HepG2 (cell line): ENCODE measurements around the gene TMEM79.

Source experiments
- DNMT1 ChIP-seq: sonication (generic); formaldehyde crosslinking; IDR thresholded peaks from 2 replicates; pipeline ENCODE4 v1.5.1; 2020; ENCODE audit warnings: mild to moderate bottlenecking, missing genetic modification reagents
- EZH2 ChIP-seq: conservative IDR thresholded peaks from 2 replicates; pipeline ENCODE4 v1.6.1; 2012; ENCODE audit warnings: mild to moderate bottlenecking, low read depth, low read length, moderate library complexity
- JUND ChIP-seq: sonication (generic); formaldehyde crosslinking; IDR thresholded peaks from 2 replicates; pipeline ENCODE4 v1.8.0; 2022; ENCODE audit warnings: mild to moderate bottlenecking, missing genetic modification reagents
- NFE2L1 ChIP-seq: sonication (generic); formaldehyde crosslinking; IDR thresholded peaks from 2 replicates; pipeline ENCODE4 v1.4.0; 2020; ENCODE audit warnings: missing genetic modification reagents, mild to moderate bottlenecking, borderline replicate concordance
- NR2C2 ChIP-seq: sonication (generic); formaldehyde crosslinking; IDR thresholded peaks from 2 replicates; pipeline ENCODE4 v1.4.0; 2020; ENCODE audit warnings: missing genetic modification reagents, mild to moderate bottlenecking, moderate library complexity, borderline replicate concordance
- PCBP1 ChIP-seq: fragments of 200-400 bp; formaldehyde crosslinking; IDR thresholded peaks from 2 replicates; pipeline ENCODE4 v1.6.1; 2017; ENCODE audit warnings: mild to moderate bottlenecking, low read depth, low read length, borderline replicate concordance
- SRSF1 ChIP-seq: fragments of 200-400 bp; formaldehyde crosslinking; optimal IDR thresholded peaks from 2 replicates; pipeline ENCODE3; 2017; ENCODE audit warnings: mild to moderate bottlenecking, low read depth, low read length, moderate library complexity
- XRCC5 ChIP-seq: fragments of 200-400 bp; formaldehyde crosslinking; optimal IDR thresholded peaks from 2 replicates; pipeline ENCODE3; 2017; ENCODE audit warnings: mild to moderate bottlenecking, low read length
- ZNF766 ChIP-seq: sonication (generic); formaldehyde crosslinking; IDR thresholded peaks from 2 replicates; pipeline ENCODE4 v1.5.0; 2020; ENCODE audit warnings: missing genetic modification reagents, borderline replicate concordance
- TF ChIP-seq, protein P1 (sequence below): sonication (generic); formaldehyde crosslinking; IDR thresholded peaks from 2 replicates; pipeline ENCODE4 v1.8.0; 2022; ENCODE audit warnings: mild to moderate bottlenecking, missing genetic modification reagents, moderate library complexity
- TF ChIP-seq, protein P2 (sequence below): sonication (generic); formaldehyde crosslinking; IDR thresholded peaks from 2 replicates; pipeline ENCODE4 v1.5.0; 2020; ENCODE audit warnings: mild to moderate bottlenecking, missing genetic modification reagents, moderate library complexity

DNA sequence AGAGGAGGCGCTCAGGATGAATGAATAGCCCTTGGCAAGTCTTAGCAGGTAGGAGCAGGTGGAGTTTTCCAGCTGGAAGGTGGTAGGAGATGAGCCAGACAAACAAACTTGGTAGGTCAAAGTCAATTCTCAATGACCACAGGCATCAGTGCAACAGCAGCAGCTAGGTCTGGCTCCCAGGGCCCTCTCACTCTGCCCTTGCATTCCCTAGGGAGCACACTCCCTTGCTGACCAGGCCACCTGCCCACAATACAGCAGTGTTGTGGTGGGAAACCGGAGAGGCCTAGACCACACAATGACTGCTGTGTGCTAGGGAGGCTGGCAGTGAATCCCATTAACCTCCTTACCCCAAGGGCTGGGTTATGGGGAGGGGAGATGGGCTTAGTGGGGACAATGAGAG is 23.2 kb upstream of the TMEM79 start:
- TF ChIP-seq NR2C2 (no peak), EZH2 (no peak), SRSF1 (no peak), ZNF766 (CRISPR knock-in tag) (no peak), NFE2L1 (no peak), DNMT1 (no peak), JUND (CRISPR knock-in tag) (no peak), PCBP1 (no peak), XRCC5 (no peak)
- TF ChIP-seq, protein P1, sequence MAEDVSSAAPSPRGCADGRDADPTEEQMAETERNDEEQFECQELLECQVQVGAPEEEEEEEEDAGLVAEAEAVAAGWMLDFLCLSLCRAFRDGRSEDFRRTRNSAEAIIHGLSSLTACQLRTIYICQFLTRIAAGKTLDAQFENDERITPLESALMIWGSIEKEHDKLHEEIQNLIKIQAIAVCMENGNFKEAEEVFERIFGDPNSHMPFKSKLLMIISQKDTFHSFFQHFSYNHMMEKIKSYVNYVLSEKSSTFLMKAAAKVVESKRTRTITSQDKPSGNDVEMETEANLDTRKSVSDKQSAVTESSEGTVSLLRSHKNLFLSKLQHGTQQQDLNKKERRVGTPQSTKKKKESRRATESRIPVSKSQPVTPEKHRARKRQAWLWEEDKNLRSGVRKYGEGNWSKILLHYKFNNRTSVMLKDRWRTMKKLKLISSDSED (CRISPR knock-in tag), result no peak
- TF ChIP-seq, protein P2, sequence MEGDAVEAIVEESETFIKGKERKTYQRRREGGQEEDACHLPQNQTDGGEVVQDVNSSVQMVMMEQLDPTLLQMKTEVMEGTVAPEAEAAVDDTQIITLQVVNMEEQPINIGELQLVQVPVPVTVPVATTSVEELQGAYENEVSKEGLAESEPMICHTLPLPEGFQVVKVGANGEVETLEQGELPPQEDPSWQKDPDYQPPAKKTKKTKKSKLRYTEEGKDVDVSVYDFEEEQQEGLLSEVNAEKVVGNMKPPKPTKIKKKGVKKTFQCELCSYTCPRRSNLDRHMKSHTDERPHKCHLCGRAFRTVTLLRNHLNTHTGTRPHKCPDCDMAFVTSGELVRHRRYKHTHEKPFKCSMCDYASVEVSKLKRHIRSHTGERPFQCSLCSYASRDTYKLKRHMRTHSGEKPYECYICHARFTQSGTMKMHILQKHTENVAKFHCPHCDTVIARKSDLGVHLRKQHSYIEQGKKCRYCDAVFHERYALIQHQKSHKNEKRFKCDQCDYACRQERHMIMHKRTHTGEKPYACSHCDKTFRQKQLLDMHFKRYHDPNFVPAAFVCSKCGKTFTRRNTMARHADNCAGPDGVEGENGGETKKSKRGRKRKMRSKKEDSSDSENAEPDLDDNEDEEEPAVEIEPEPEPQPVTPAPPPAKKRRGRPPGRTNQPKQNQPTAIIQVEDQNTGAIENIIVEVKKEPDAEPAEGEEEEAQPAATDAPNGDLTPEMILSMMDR (CRISPR knock-in tag), result no peak
